Retinal pigment epithelial cell (primary cell): ENCODE results near the gene SIRT5.

ENCODE experiments used
- DNase-seq: peaks from one replicate; pipeline ENCODE4 v3.0.0-alpha.2; 2010; ENCODE audit warnings: low read depth
- H3K4me3 ChIP-seq: 2 replicates; pipeline ENCODE4 v1.5.1; 2011; ENCODE audit warnings: mild to moderate bottlenecking, low read length, control low read depth, moderate library complexity
- TF ChIP-seq, protein P1 (sequence below): conservative IDR thresholded peaks from 2 replicates; pipeline ENCODE4 v1.5.1; 2011; ENCODE audit warnings: low read depth, low read length, control low read depth, inconsistent platforms

The SIRT5 gene

DNA sequence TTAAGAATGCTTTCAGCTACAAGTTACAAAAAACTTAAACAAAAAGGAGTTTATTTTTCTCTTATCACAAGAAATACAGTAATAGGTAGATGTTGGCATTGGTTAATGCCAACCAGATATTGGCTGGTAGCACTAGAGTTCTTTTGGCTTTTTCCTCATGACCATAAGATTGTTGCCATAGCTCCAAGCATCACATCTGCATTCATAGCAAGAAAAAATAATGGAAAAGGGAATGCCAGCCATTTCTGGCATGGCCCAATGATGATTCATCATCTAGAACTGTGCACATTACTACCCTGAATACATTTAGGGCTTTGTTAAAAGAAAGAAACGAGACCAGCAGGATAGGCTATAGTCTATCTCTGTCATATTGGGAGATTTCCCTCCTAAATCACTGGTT lies 20.8 kb upstream of the SIRT5 start:
- TF ChIP-seq, protein P1, sequence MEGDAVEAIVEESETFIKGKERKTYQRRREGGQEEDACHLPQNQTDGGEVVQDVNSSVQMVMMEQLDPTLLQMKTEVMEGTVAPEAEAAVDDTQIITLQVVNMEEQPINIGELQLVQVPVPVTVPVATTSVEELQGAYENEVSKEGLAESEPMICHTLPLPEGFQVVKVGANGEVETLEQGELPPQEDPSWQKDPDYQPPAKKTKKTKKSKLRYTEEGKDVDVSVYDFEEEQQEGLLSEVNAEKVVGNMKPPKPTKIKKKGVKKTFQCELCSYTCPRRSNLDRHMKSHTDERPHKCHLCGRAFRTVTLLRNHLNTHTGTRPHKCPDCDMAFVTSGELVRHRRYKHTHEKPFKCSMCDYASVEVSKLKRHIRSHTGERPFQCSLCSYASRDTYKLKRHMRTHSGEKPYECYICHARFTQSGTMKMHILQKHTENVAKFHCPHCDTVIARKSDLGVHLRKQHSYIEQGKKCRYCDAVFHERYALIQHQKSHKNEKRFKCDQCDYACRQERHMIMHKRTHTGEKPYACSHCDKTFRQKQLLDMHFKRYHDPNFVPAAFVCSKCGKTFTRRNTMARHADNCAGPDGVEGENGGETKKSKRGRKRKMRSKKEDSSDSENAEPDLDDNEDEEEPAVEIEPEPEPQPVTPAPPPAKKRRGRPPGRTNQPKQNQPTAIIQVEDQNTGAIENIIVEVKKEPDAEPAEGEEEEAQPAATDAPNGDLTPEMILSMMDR = no peak
- H3K4me3 ChIP-seq = no peak overlapping the region
- no peak for DNase-seq

DNA sequence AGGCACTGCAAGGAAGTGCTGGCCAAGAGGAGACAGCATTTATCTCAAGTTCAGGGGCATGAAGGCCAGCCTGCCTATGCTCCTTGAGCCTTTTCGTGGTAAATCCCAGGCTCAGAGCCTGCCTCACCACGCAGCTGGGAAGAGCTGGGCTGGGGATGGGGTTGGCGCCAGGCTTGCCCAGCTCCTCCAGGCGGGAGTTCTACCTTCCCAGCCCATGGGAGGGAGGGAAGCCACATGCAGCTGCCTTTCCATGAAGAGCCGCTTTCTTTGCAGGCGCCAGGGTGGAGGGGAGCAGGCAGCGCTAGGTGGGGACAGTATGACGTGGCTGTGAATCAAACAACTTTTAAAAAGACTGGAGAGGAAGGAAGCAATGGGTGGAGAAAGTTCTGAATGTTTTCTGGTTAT lies 19.5 kb upstream of the SIRT5 start:
- TF ChIP-seq, protein P1 = no peak
- no peak overlapping the region for H3K4me3 ChIP-seq

DNA sequence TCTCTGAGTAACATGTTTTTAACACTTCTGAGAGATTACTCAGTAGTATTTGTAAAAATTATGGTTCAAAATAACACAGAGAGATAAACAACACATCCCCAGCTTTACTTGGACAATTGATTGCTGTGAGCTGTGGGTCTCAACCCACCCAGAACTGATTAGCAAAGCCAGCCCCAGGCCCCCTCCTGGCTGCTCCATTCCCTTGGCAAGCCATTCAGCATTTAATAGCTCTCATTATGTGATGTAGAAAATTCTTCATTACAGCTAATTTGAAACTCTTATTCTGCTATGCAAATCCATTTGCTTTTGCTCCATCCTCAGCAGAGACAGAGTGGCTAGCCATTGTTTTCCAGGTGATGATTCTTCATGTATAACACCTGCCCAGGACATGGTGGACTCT lies 16.6 kb upstream of the SIRT5 start:
- TF ChIP-seq, protein P1 = no peak
- H3K4me3 ChIP-seq = no peak overlapping the region
- no peak for DNase-seq

More for the DNA sequence above, 19.5 kb upstream of the SIRT5 start:
- DNase-seq = no peak

DNA sequence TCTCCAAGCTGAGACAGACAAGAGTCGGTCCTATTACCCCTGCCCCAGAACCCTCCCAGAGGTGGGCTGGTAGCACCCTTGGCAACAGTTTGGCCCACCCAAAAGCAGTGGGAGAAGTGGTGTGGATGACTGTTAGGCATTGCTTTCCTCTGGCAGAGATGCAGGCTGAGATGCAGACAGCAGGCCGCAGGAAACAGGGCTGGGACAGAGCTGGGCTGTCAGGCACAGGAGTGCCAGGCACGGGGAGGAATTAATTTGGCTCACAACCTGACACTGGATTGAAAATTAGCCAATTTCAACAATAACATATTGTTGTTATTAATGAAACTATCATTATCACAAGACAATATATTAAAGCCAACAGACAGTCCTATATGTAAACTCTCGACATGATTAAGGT lies 15.7 kb upstream of the SIRT5 start:
- no peak overlapping the region for H3K4me3 ChIP-seq
- TF ChIP-seq, protein P1 = no peak
- DNase-seq = no peak

DNA sequence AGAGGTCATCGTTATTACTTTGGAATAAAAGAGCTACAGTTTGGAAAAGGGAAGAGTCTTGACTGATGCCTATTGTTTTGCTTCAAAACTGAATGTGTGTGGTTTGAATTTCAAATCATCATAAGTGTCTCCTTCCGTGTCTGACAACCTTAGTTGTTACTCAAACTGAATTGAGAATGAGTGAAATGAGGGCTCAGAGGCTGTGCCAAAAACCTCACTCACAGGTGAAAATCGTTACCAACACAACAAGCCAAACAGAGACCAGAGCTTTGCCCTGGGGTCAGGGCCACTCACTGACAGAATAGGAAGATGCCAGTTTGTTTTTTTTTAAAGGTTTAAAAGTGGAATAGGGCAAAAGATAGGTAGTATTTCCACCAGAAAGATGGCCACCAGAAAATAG lies 15.2 kb upstream of the SIRT5 start:
- DNase-seq = no peak
- H3K4me3 ChIP-seq = no peak overlapping the region

DNA sequence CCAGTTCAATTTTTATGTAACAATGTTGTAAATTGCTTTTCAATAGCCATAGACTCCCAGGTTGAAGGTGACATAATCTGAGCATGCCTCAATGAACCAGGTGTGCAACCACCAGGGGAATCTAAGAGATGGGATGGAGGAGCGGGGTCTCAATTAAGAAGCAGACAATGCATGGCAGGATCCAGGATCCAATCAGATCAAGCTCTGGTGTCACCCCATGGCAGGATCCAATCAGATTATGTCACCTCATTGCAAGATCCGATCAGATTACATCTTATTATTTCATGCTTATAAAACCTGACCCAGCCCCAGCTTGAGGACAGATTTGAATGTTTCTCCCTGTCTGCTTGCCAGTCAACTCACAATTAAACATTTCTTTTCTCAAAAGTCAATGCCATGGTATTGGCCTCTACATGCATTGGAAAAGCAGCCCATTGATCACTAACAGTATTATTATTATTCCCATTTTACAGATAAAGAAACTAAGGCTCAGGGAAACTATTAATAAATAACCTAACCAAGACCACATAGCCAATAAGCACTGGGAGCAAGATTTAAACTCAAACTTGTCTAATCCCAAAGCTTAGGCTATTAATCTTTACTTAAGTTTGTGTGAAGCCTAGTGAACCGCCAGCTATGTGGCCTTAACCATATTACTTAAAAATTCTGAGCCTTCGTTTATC lies 14.3 kb upstream of the SIRT5 start:
- no peak overlapping the region for H3K4me3 ChIP-seq
- DNase-seq = no peak
- TF ChIP-seq, protein P1 = no peak

More for the DNA sequence above, 15.2 kb upstream of the SIRT5 start:
- TF ChIP-seq, protein P1 = no peak

DNA sequence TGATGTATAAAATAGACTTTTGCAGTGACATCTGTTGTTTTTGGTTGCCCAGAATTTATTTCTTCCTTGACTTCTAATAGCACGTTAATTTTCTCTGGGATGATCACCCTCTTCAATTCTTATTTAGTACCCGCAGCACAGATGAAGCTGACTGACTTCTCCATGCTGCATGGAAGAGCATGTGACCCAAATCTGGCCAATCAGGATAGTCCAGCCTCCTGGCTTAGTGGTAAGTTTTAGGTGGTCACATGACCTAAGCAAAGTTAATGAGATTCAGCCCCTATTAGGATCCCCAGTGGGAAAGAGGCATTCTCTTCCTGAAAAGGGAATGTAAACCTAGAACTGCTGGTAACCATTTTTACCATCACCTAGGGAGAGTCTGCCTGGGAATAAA lies 13.8 kb upstream of the SIRT5 start:
- DNase-seq = no peak
- TF ChIP-seq, protein P1 = no peak
- no peak overlapping the region for H3K4me3 ChIP-seq
